Measurements from ENCODE around the gene WDR44. TPM values are rescaled to one million over a fixed set of nuclear protein-coding genes. Genes with fewer than 3 reads are reported as not detected.

WDR44 gene
- total RNA-seq, 1 donor from 2014 or later: 19.0 TPM

DNA sequence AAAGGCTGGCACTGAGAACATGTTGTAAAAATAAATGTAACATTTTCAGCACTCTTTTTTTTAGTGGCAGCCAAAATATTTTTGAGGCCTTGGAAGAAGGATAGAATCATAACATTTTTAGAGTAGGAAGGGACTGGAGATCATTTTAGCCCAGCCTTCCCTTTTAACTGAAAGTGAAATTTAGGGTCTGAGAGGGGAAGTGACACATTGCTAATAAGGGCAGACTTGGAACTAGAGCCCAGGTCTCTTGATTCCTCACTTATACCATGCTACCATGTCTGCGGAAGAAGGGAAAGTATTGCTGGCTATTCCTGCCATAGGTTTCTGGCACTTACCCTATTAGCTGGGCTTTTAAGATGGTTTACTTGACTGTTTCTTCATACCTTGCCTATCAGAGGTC is 4.8 kb downstream of the WDR44 start:
- Mint-ChIP-seq H3K36me3 (ENCODE audit: low read depth, unreplicated experiment) (no peaks in the 10 kb centered on the region), H3K4me1 (ENCODE audit: low read depth, unreplicated experiment) (peaks cover 20% of the 10 kb centered on the region), H3K9me3 (ENCODE audit: unreplicated experiment) (no peaks in the 10 kb centered on the region), H3K27me3 (ENCODE audit: low read depth, unreplicated experiment) (no peaks in the 10 kb centered on the region), H3K4me3 (ENCODE audit: unreplicated experiment) (no peak overlapping the region), H3K27ac (ENCODE audit: unreplicated experiment) (no peak overlapping the region)
- FAIRE-seq (peak; percentile 39), DNase-seq (ENCODE audit: low read depth) (no peak)
- Histone ChIP-seq H3K36me3 (ENCODE audit: insufficient read depth, low read length) (no peaks in the 10 kb centered on the region), H3K4me3 (ENCODE audit: insufficient read depth, low read depth, low read length) (no peak overlapping the region), H3K4me1 (ENCODE audit: insufficient read depth, low read length) (peaks cover 7% of the 10 kb centered on the region), H2AFZ (ENCODE audit: low read depth, low read length) (no peak overlapping the region), H3K27ac (ENCODE audit: low read depth, low read length) (no peak overlapping the region), H3K27me3 (ENCODE audit: insufficient read depth, low read length) (no peaks in the 10 kb centered on the region), H3K4me2 (ENCODE audit: low read length) (peak overlapping the region; percentile 63), H3K9me3 (ENCODE audit: insufficient read depth, low read depth, low read length) (no peaks in the 10 kb centered on the region), H3K9ac (ENCODE audit: low read length) (no peak overlapping the region), H3K79me2 (ENCODE audit: insufficient read depth, low read length) (peaks cover 92% of the 10 kb centered on the region), H4K20me1 (ENCODE audit: insufficient read depth, low read length) (peaks cover 74% of the 10 kb centered on the region)
- no peak for TF ChIP-seq EZH2 (IDR thresholded peaks at IDR 0.05; ENCODE audit: insufficient read depth, low read length)

DNA sequence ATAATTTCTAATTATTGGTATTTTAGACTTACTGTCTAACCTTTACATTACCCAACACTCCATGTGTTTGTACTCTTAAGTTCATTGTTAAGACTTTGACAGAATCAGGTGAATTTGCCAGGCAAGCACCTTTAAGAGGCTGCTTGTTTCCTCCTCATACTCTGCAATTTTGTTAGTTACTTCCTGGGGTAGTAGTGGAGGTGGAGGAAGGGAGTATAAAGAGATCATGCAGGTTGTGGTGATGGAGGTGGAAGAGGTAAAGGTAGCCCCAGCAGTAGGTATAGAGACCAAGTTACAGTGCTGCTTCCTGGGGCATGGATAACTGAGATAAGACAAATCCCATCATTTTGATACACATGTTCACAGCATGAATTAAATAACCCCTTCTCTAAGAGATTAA is 6.7 kb downstream of the WDR44 start:
- peaks cover 95% of the 10 kb centered on the region for H3K79me2 ChIP-seq (ENCODE audit: insufficient read depth, low read length)
- FAIRE-seq (peak; percentile 41), DNase-seq (ENCODE audit: low read depth) (no peak)
- H3K36me3 ChIP-seq (ENCODE audit: insufficient read depth, low read length): no peaks in the 10 kb centered on the region
- peaks cover 7% of the 10 kb centered on the region for H3K4me1 ChIP-seq (ENCODE audit: insufficient read depth, low read length)
- H3K9me3 ChIP-seq (ENCODE audit: insufficient read depth, low read depth, low read length): no peaks in the 10 kb centered on the region
- Mint-ChIP-seq H3K36me3 (ENCODE audit: low read depth, unreplicated experiment) (no peaks in the 10 kb centered on the region), H3K4me3 (ENCODE audit: unreplicated experiment) (no peak overlapping the region), H3K4me1 (ENCODE audit: low read depth, unreplicated experiment) (peaks cover 20% of the 10 kb centered on the region), H3K27me3 (ENCODE audit: low read depth, unreplicated experiment) (no peaks in the 10 kb centered on the region), H3K9me3 (ENCODE audit: unreplicated experiment) (no peaks in the 10 kb centered on the region), H3K27ac (ENCODE audit: unreplicated experiment) (no peak overlapping the region)
- H3K4me2 ChIP-seq (ENCODE audit: low read length): no peak overlapping the region
- no peak overlapping the region for H3K4me3 ChIP-seq (ENCODE audit: insufficient read depth, low read depth, low read length)
- H3K9ac ChIP-seq (ENCODE audit: low read length): no peak overlapping the region
- no peaks in the 10 kb centered on the region for H3K27me3 ChIP-seq (ENCODE audit: insufficient read depth, low read length)
- no peak for TF ChIP-seq CTCF (IDR thresholded peaks at IDR 0.05; ENCODE audit: insufficient read depth, low read depth, low read length)
- TF ChIP-seq EZH2 (IDR thresholded peaks at IDR 0.05; ENCODE audit: insufficient read depth, low read length): no peak
- peaks cover 75% of the 10 kb centered on the region for H4K20me1 ChIP-seq (ENCODE audit: insufficient read depth, low read length)
- no peak overlapping the region for H3K27ac ChIP-seq (ENCODE audit: low read depth, low read length)
- H2AFZ ChIP-seq (ENCODE audit: low read depth, low read length): no peak overlapping the region

DNA sequence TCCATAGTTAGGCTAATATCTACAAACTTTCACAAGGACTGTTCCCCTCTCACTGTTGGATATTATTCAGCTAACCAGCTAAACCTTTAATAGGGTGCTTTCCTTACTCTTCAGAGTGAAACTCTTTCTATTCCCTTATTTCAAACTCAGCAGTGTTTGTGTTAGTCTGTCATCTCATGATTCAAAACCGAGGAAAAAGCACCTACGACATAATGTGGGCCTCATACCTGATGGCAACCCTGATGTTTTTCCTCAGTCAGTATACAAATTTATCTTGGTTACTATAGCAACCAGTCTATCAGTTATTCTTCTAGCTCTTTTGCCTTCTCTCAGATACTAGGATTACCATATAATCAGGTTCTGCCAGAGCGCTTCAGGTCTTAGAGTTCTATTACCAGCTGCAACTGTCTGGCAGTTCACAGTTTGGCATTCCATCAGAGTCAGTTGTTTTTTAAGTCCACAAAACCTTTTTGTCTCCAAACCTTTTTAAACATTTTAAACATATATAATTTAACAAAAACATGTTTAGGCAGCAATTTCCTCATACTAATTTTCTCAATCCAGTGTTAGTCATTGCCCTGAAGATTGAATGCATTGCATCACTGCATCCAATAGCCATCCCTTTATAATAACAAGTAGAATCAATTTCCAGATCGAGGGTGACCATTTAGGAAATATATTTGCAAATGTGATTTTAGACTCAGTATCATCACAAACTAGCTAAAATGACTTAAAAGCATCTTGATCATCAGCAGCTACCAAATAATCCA is 7.4 kb downstream of the WDR44 start:
- H3K36me3 ChIP-seq (ENCODE audit: insufficient read depth, low read length): no peaks in the 10 kb centered on the region
- H3K27ac ChIP-seq (ENCODE audit: low read depth, low read length): no peak overlapping the region
- H3K4me3 ChIP-seq (ENCODE audit: insufficient read depth, low read depth, low read length): no peak overlapping the region
- DNase-seq (ENCODE audit: low read depth) (no peak), FAIRE-seq (no peak)
- H3K4me3 Mint-ChIP-seq (ENCODE audit: unreplicated experiment): no peak overlapping the region
- H3K9ac ChIP-seq (ENCODE audit: low read length): no peak overlapping the region
- H3K27me3 ChIP-seq (ENCODE audit: insufficient read depth, low read length): no peaks in the 10 kb centered on the region
- no peaks in the 10 kb centered on the region for H3K27me3 Mint-ChIP-seq (ENCODE audit: low read depth, unreplicated experiment)
- no peaks in the 10 kb centered on the region for H3K9me3 ChIP-seq (ENCODE audit: insufficient read depth, low read depth, low read length)
- H3K4me1 ChIP-seq (ENCODE audit: insufficient read depth, low read length): peaks cover 7% of the 10 kb centered on the region
- no peak overlapping the region for H2AFZ ChIP-seq (ENCODE audit: low read depth, low read length)
- peaks cover 20% of the 10 kb centered on the region for H3K4me1 Mint-ChIP-seq (ENCODE audit: low read depth, unreplicated experiment)
- H4K20me1 ChIP-seq (ENCODE audit: insufficient read depth, low read length): peaks cover 68% of the 10 kb centered on the region
- TF ChIP-seq CTCF (IDR thresholded peaks at IDR 0.05; ENCODE audit: insufficient read depth, low read depth, low read length) (no peak), EZH2 (IDR thresholded peaks at IDR 0.05; ENCODE audit: insufficient read depth, low read length) (no peak)
- no peaks in the 10 kb centered on the region for H3K9me3 Mint-ChIP-seq (ENCODE audit: unreplicated experiment)
- peaks cover 95% of the 10 kb centered on the region for H3K79me2 ChIP-seq (ENCODE audit: insufficient read depth, low read length)
- H3K36me3 Mint-ChIP-seq (ENCODE audit: low read depth, unreplicated experiment): no peaks in the 10 kb centered on the region
- no peak overlapping the region for H3K27ac Mint-ChIP-seq (ENCODE audit: unreplicated experiment)
- H3K4me2 ChIP-seq (ENCODE audit: low read length): no peak overlapping the region
